Kidney epithelial cell (primary cell): ENCODE data around the gene ID3. TPM values are rescaled to one million over a fixed set of nuclear protein-coding genes. Genes with fewer than 3 reads are reported as not detected.

ENCODE experiments used
- DNase-seq: peaks from one replicate; pipeline ENCODE4 v3.0.0-alpha.2; 2010; ENCODE audit warnings: low read depth
- H3K27me3 ChIP-seq: 2 replicates; pipeline ENCODE4 v1.6.0; 2011; ENCODE audit warnings: low read length; ENCODE audit not compliant: control insufficient read depth, insufficient read depth
- H3K36me3 ChIP-seq: 2 replicates; pipeline ENCODE4 v1.5.1; 2011; ENCODE audit warnings: low read length; ENCODE audit not compliant: control insufficient read depth, insufficient read depth
- H3K4me3 ChIP-seq: 2 replicates; pipeline ENCODE4 v1.5.1; 2011; ENCODE audit warnings: low read depth, mild to moderate bottlenecking, control low read depth, low read length
- total RNA-seq: library from RNA; depleted of rRNA; stranded (reverse); fragments of >200 nt; gene quantifications from 2 replicates; pipeline ENCODE4 v1.2.3, GENCODE V29; 2015
- TF ChIP-seq, protein P1 (sequence below): IDR thresholded peaks from 2 replicates; pipeline ENCODE4 v1.5.1; 2011; ENCODE audit warnings: mild to moderate bottlenecking, moderate library complexity, low read length, control low read depth, inconsistent platforms; ENCODE audit not compliant: insufficient read depth, poor library complexity, severe bottlenecking

ID3 gene
- total RNA-seq, 1 donor from 2014 or later = 77.5 TPM

DNA sequence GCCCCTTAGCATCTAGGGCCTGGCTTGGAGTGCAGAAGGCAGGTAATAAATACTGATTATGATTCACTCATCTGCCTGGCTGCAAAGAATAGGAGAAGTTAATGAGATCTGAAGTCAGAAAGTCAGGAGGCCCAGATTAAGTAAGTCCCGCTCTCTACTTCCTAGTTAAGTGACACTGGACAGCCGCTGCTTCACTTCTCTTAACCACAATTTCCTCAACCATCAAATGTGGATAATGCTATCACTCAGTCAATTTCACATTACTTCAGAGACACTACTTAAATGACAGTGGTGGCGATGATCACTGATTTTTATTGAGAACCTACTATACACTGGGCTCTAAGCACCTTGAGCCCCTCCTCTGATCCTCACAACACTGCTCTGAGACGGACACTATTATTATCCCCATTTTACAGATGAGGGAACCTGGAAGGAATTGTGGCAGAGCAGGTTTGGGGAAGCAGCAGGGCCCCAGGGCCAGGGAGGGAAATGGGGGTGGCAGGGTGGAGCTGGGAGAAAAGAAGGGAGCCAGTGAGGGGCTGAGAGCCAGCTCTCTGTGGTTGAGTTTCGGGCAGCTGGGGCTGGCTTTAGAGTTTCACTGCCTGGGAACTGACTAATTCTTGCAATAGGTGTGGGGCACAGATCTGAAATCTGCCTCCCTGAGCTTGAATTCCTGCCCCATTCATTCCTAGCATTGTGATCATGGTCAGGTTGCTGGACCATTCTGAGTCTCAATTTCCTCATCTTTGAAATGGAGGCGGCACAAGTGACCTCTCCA, 25.9 kb downstream of the ID3 start:
- Histone ChIP-seq H3K36me3 (no peaks in the 10 kb centered on the region), H3K4me3 (no peak overlapping the region), H3K27me3 (peaks cover 3% of the 10 kb centered on the region)
- TF ChIP-seq, protein P1, sequence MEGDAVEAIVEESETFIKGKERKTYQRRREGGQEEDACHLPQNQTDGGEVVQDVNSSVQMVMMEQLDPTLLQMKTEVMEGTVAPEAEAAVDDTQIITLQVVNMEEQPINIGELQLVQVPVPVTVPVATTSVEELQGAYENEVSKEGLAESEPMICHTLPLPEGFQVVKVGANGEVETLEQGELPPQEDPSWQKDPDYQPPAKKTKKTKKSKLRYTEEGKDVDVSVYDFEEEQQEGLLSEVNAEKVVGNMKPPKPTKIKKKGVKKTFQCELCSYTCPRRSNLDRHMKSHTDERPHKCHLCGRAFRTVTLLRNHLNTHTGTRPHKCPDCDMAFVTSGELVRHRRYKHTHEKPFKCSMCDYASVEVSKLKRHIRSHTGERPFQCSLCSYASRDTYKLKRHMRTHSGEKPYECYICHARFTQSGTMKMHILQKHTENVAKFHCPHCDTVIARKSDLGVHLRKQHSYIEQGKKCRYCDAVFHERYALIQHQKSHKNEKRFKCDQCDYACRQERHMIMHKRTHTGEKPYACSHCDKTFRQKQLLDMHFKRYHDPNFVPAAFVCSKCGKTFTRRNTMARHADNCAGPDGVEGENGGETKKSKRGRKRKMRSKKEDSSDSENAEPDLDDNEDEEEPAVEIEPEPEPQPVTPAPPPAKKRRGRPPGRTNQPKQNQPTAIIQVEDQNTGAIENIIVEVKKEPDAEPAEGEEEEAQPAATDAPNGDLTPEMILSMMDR = no peak
- no peak for DNase-seq

DNA sequence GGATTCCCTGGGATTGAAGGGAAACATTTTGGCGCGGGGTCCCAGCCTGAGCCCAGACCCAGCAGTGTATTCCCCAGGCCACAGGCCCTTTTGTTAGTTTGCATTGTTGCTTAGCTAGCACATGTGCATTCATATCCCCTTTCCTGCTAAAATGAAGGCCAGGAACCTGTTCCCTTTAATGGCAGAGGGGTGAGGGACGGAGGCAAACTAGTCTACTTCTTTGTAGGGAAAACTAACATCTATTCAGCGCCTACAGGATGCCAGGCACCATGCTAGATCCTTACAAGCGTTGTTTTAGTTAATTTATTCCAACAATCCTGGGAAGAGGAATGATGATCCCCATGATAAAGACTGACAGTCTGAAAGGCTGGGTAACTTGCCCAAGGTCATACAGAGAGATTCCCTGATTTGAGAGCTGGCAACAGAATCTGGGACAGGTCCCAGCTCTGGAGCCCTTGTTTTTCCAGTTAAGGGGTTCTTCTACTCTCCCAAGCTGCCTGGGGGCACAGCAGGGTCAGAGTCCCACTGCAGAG, 27.7 kb downstream of the ID3 start:
- TF ChIP-seq, protein P1 = no peak
- peaks cover 3% of the 10 kb centered on the region for H3K27me3 ChIP-seq
- no peak for DNase-seq
- H3K4me3 ChIP-seq = peak overlapping the region; percentile 18
- no peaks in the 10 kb centered on the region for H3K36me3 ChIP-seq

DNA sequence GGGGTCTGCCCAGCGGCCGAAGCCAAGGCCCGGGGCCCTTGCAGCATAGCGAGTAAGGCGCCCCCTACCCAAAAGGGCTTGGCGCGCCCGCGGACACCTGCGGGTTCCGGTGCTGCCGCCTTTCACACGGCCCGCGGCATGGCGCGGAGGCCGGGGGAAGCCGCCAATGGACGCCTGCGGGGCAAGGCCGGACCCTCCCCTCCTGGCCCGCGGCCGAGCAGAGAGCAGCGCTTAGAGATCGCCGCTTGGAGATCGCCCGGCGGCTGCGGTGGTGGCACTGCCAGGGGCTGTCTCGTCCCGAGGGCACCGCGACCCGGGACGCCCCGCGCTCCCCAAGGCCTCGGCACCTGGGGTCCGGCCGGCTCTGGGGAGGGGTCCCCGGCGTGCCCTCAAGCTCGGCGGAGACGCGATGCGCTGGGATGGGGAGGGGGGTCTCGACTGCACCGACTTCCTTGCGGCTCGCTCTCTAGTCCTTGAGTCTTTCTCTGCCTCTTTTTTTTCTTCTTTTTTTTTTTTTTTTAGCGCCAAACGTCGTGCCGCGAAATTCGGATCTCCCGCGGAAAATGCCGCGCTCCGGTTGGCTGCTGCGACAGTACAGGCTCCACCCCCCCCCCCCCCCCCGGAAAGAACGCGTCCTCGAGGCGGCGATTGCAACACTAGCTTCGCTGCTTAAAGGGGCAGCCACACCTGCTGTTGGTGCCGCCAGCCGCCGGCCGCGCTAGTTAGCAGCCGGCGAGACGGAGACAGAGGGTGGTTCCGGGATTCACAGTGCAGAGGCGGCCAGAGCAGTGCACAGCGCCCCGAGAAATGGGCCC, 28.3 kb downstream of the ID3 start, which contains the start of gene E2F2:
Gene E2F2 (minus strand): TSS at position 487 of the 815 bp plus-strand sequence. CDS start 440 bp downstream, at position 47.
- TF ChIP-seq, protein P1 = no peak
- peak within 1 kb of the TSS; percentile 59 for H3K4me3 ChIP-seq
- DNase-seq = no peak

DNA sequence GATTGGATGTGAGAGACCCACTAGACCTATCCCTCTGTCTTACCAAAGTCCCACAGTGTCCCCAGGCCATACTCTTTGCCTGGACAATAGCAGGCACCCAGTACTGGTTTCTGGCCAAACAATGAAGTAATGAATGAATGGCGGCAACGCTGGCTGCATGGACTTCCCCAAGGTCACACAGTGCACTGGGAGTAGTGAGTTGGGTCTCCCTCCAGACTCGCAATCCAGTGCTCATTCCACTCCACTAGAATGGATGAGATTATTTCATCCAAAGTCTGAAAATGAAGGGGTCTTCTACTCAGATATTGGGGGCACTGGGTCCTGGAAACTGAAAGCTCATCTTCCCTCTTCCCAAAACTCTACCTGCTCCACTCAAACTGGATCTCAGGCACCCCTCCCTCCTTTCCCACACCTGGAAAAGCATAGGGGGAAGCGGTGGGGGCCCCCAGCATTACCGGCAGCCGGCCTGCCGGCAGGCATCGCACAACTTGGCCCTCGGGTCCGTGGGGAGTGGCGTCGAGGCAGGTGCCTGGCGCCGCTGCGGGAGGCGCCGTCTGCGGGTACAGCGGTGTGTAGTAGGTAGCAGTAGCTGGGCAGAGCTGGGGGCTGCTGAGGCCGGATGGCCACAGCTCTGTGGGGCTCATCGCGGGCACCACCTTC, 29.1 kb downstream of the ID3 start:
- Histone ChIP-seq H3K4me3 (peak overlapping the region; percentile 59), H3K27me3 (peaks cover 3% of the 10 kb centered on the region), H3K36me3 (no peaks in the 10 kb centered on the region)
- TF ChIP-seq, protein P1 = no peak
- no peak for DNase-seq

More for the DNA sequence above, 28.3 kb downstream of the ID3 start, which contains the start of gene E2F2:
- Histone ChIP-seq H3K27me3 (peaks cover 3% of the 10 kb centered on the region), H3K36me3 (no peaks in the 10 kb centered on the region)

DNA sequence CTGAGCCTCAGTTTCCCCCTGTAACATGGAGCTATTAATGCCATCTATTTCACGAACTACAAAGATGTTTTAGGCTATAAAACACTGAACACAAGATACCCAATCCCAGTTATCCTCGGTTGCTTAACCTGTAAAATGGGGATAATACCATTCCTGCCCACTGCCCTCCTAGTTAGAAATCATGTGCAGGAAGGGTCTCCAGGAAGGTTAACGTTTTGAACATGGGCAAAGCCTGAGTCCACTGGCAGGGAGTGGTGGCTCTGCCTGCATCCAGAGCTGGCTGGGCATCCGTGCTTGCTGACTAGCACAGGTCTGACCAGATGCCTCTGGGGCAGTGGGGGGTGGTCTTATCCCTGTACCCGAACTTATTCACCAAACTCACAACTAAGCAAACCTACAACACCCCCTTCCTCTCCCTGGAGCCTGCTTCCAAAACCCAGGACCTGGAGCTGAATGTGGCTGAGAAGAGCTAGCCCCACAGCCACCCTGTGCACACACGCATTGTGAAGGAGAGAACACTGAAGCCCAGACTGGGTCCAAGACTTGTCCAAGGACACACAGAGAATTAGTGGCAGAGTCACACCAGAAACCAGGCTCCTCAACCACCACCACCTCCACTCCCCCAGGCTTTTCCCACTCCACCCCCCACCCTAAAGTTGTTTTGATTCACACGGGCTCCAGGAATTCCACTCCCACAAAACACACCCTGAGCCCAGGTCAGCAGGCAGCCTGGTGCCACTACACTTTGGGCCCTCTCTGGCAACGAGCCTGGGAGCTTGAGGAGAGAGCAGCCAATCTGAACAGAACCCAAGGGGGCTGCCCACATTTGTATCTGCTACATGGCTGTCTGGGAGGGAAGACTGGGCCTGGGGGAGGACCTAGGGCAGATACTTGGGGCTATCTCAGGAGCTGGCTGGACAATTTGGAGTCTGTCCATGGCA, 29.9 kb downstream of the ID3 start:
- Histone ChIP-seq H3K27me3 (peaks cover 3% of the 10 kb centered on the region), H3K36me3 (no peaks in the 10 kb centered on the region), H3K4me3 (peak overlapping the region; percentile 59)
- no peak for DNase-seq
- TF ChIP-seq, protein P1 = no peak
